Nasal cavity respiratory epithelium epithelial cell of viscerocranial mucosa (primary cell): Measurements from ENCODE around the gene SCRG1. TPM values are rescaled to one million over a fixed set of nuclear protein-coding genes. Genes with fewer than 3 reads are reported as not detected.

Experiments used
- total RNA-seq: library from RNA; depleted of rRNA; stranded (reverse); fragments of >200 nt; gene quantifications from 2 replicates; pipeline ENCODE4 v1.2.3, GENCODE V29; 2014

Gene SCRG1
- total RNA-seq = not detected in 2 replicates

GRCh38 chr4:173398779-173399415 is at the start of gene SCRG1:
Gene SCRG1, minus strand, starts transcription at chr4:173399116. Its CDS starts 7,702 bp downstream, at chr4:173391414.

GRCh38 chr4:173370477-173371291 is 28.2 kb downstream of the SCRG1 start, which contains the start of gene SAP30:
Gene SAP30, plus strand, starts transcription at chr4:173370954. Its CDS starts 229 bp downstream, at chr4:173371183.

Other genes with a start within 250 kb of the SCRG1 start
- 46.1 and 107 TPM in 2 replicates for gene GALNT7, start 230.3 kb downstream of the SCRG1 start, total RNA-seq
- 26.9 and 55.0 TPM in 2 replicates for gene HMGB2, start 64.8 kb downstream of the SCRG1 start, total RNA-seq
- gene SAP30, start 28.2 kb downstream of the SCRG1 start, total RNA-seq = 5.1 and 11.5 TPM in 2 replicates
- gene HAND2, start 131.1 kb upstream of the SCRG1 start, total RNA-seq = not detected in 2 replicates